ENCODE data around the gene INPP5A. TPM values are rescaled to one million over a fixed set of nuclear protein-coding genes. Genes with fewer than 3 reads are reported as not detected.

Gene INPP5A
- total and polyA plus RNA-seq, 2 of the 13 experiments (the other 11 are each of a cell fraction or from before 2014, with no cell fraction given) = 17.5 to 37.9 TPM

DNA sequence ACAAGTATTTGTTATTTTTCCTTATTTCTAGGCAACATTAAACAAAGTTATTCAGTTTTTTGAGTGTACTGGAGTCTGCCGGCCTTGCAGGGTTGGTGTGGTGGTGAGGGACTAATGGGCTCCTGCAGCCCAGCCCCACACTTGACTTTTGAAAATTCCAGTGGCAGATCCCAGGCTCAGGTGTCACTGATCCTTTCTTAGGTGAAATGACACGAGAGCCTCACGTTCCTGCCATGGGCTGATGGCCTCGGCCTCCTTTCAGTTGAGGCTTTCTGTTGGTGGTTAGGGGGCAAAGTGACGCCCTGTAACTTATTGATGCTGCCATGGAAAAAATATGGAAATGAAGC, 130.4 kb downstream of the INPP5A start:
- no peak overlapping the region for H3K4me2 ChIP-seq (ENCODE audit: low read depth, low read length)
- in situ Hi-C loops (cut with HindIII; ENCODE audit: extremely low pct_ligation_motif_present, low pct_unique_long_range_greater_than_20kb) = no loop called here
- no peak overlapping the region for H3K4me3 ChIP-seq (replicated peaks in 1 of 3; ENCODE audit: insufficient read depth in 1 of 3, low read depth in 2 of 3, low read length in 3 of 3)
- H3K27ac ChIP-seq (ENCODE audit: extremely low read length, insufficient read depth, low read length) = no peak overlapping the region
- no peaks in the 10 kb centered on the region for H3K4me1 ChIP-seq (ENCODE audit: insufficient read depth, low read length)
- intact Hi-C loops (cut with micrococcal nuclease; ENCODE audit: unreplicated experiment) = no loop called here
- H3K9me3 ChIP-seq (ENCODE audit: low read length) = no peaks in the 10 kb centered on the region
- H3K27me3 ChIP-seq (ENCODE audit: control insufficient read depth in 1 of 2, insufficient read depth in 2 of 2, low read length in 2 of 2) = no peaks in the 10 kb centered on the region
- no peak for ATAC-seq
- H2AFZ ChIP-seq (ENCODE audit: low read length) = no peak overlapping the region
- whole genome bisulfite sequencing (ENCODE audit: low lambda C conversion rate) = 96% methylated on average over 5 of the region's 5 CpGs
- no peak overlapping the region for H3K9ac ChIP-seq (ENCODE audit: insufficient read depth, low read depth, low read length)
- FAIRE-seq = no peak
- no peaks in the 10 kb centered on the region for H4K20me1 ChIP-seq (ENCODE audit: insufficient read depth, low read length)
- peaks cover 0 to 4% of the 10 kb centered on the region in 2 experiments; a peak in 2 of 5 replicates for H3K36me3 ChIP-seq (replicated peaks in 1 of 2; ENCODE audit: control insufficient read depth in 1 of 2, insufficient read depth in 2 of 2, low read length in 2 of 2)
- no peaks in the 10 kb centered on the region for H3K79me2 ChIP-seq (ENCODE audit: insufficient read depth, low read length)
- no TSS peak for BruUV-seq (replicated peaks)
- ChIA-PET POLR2A (no interaction called here), CTCF (ENCODE audit: low intra/inter-chr PET ratio, low total read pairs) (no interaction called here)
- no peak for TF ChIP-seq MIER2 (CRISPR knock-in tag; IDR thresholded peaks at IDR 0.05)
- TF ChIP-seq ZNF274 (CRISPR knock-in tag; IDR thresholded peaks at IDR 0.05) = no peak
- no peak for TF ChIP-seq KLF9 (CRISPR knock-in tag; IDR thresholded peaks at IDR 0.05; ENCODE audit: low read depth)
- TF ChIP-seq FOXC1 (CRISPR knock-in tag; IDR thresholded peaks at IDR 0.05; ENCODE audit: borderline replicate concordance) = no peak
- no peak for TF ChIP-seq SMC3 (IDR thresholded peaks at IDR 0.05; ENCODE audit: low read length)
- no peak for TF ChIP-seq SALL1 (CRISPR knock-in tag; IDR thresholded peaks at IDR 0.05)
- no peak for TF ChIP-seq ZC3H13 (CRISPR knock-in tag; IDR thresholded peaks at IDR 0.05)
- TF ChIP-seq, protein P1, sequence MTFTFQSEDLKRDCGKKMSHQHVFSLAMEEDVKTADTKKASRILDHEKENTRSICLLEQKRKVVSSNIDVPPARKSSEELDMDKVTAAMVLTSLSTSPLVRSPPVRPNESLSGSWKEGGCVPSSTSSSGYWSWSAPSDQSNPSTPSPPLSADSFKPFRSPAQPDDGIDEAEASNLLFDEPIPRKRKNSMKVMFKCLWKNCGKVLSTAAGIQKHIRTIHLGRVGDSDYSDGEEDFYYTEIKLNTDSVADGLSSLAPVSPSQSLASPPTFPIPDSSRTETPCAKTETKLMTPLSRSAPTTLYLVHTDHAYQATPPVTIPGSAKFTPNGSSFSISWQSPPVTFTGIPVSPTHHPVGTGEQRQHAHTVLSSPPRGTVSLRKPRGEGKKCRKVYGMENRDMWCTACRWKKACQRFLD (CRISPR knock-in tag; IDR thresholded peaks at IDR 0.05; ENCODE audit: borderline replicate concordance) = no peak
- TF ChIP-seq REL (CRISPR knock-in tag; conservative IDR thresholded peaks at IDR 0.05) = no peak
- no peak for TF ChIP-seq THYN1 (CRISPR knock-in tag; IDR thresholded peaks at IDR 0.05; ENCODE audit: borderline replicate concordance, low read depth)
- DNase-seq (ENCODE audit: low spot score) = no peak

Data from HepG2 (cell line).